ENCODE results near the gene LCN15. TPM values are rescaled to one million over a fixed set of nuclear protein-coding genes. Genes with fewer than 3 reads are reported as not detected.

The LCN15 gene
- total and polyA plus RNA-seq, 2 of the 4 experiments (the other 2 are of a cell fraction), result not detected

DNA sequence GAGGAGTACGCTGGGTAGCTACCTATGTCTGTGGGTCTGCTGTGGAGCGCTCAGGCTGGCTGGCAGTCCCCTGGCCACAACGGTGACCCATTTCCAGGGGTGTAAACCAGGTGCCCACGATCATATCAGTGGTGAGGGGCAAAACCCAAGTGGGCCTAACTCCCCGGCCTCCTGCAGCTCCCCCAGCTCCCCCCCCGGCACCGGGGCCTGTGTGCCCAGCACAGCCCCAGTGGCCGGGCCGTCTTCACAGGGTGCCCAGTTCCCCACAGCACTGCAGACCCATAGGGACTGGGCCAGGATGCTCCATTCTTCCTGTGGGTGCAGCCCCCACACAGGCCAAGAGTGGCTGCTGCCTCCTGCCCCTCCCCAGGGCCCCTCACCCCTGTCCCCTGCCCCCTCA is 5.3 kb downstream of the LCN15 start:
- no peak overlapping the region for H3K4me2 ChIP-seq (ENCODE audit: low read depth, low read length)
- no peak overlapping the region for H3K18ac ChIP-seq (ENCODE audit: low read depth, low read length)
- H3K14ac ChIP-seq (replicated peaks; ENCODE audit: low read depth, low read length), result no peak overlapping the region
- no peaks in the 10 kb centered on the region for H3K79me1 ChIP-seq (ENCODE audit: low read depth in 1 of 2, low read length in 2 of 2)
- TF ChIP-seq, protein P1, sequence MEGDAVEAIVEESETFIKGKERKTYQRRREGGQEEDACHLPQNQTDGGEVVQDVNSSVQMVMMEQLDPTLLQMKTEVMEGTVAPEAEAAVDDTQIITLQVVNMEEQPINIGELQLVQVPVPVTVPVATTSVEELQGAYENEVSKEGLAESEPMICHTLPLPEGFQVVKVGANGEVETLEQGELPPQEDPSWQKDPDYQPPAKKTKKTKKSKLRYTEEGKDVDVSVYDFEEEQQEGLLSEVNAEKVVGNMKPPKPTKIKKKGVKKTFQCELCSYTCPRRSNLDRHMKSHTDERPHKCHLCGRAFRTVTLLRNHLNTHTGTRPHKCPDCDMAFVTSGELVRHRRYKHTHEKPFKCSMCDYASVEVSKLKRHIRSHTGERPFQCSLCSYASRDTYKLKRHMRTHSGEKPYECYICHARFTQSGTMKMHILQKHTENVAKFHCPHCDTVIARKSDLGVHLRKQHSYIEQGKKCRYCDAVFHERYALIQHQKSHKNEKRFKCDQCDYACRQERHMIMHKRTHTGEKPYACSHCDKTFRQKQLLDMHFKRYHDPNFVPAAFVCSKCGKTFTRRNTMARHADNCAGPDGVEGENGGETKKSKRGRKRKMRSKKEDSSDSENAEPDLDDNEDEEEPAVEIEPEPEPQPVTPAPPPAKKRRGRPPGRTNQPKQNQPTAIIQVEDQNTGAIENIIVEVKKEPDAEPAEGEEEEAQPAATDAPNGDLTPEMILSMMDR (conservative IDR thresholded peaks at IDR 0.05; ENCODE audit: low read depth, low read length), result no peak
- BruUV-seq (replicated peaks), result no TSS peak
- ChIA-PET POLR2A (ENCODE audit: unreplicated experiment) (no interaction called here), CTCF (interaction anchor here (0.8 kb wide), 1 partner anchor 25 kb away, joined by 3 read pairs; no protein-coding TSS in a partner anchor)
- in situ Hi-C loops (cut with MboI; ENCODE audit: low sequenced_read_pairs) (no loop called here), dilution Hi-C loops (cut with HindIII; ENCODE audit: low sequenced_read_pairs, unreplicated experiment) (no loop called here), intact Hi-C loops (cut with micrococcal nuclease) (no loop called here)
- no peaks in the 10 kb centered on the region for H3K4me1 ChIP-seq (ENCODE audit: control insufficient read depth, insufficient read depth, low read length)
- DNase-seq (no peak), ATAC-seq (ENCODE audit: low read depth) (no peak)
- no peak overlapping the region for H4K5ac ChIP-seq (ENCODE audit: low read depth, low read length)
- no peak overlapping the region for H2AFZ ChIP-seq (replicated peaks; ENCODE audit: low read length, poor library complexity)
- H2BK120ac ChIP-seq (ENCODE audit: low read depth, low read length), result no peak overlapping the region
- no peaks in the 10 kb centered on the region for H3K36me3 ChIP-seq (ENCODE audit: control insufficient read depth, insufficient read depth, low read length)
- no peak overlapping the region for H4K8ac ChIP-seq (ENCODE audit: low read depth in 2 of 2, low read length in 2 of 2)
- H2AK5ac ChIP-seq (ENCODE audit: low read depth, low read length), result no peak overlapping the region
- no peak overlapping the region for H4K91ac ChIP-seq (ENCODE audit: insufficient read depth, low read depth, low read length)
- H3K9me3 ChIP-seq (ENCODE audit: control insufficient read depth, insufficient read depth, low read length), result peaks cover 12% of the 10 kb centered on the region
- H2BK15ac ChIP-seq (ENCODE audit: low read depth, low read length), result no peak overlapping the region
- no peak overlapping the region for H2BK5ac ChIP-seq (ENCODE audit: low read depth, low read length, poor library complexity, severe bottlenecking)
- H2BK20ac ChIP-seq (ENCODE audit: low read depth, low read length), result no peak overlapping the region
- no peaks in the 10 kb centered on the region for H3K9me1 ChIP-seq (ENCODE audit: insufficient read depth, low read length)
- H3K4ac ChIP-seq (ENCODE audit: low read depth, low read length), result no peak overlapping the region
- no peak overlapping the region for H3K9ac ChIP-seq (ENCODE audit: low read depth, low read length)
- no peak overlapping the region for H3K23ac ChIP-seq (ENCODE audit: low read depth, low read length)
- H3K4me3 ChIP-seq (ENCODE audit: insufficient read depth, low read depth, low read length), result no peak overlapping the region
- no peak overlapping the region for H2AK9ac ChIP-seq (replicated peaks; ENCODE audit: low read depth, low read length, poor library complexity)
- no peaks in the 10 kb centered on the region for H4K20me1 ChIP-seq (ENCODE audit: insufficient read depth, low read length)
- no peak overlapping the region for H3K56ac ChIP-seq (ENCODE audit: extremely low read depth, insufficient read depth, low read length)
- no peak overlapping the region for H3K27ac ChIP-seq (ENCODE audit: insufficient read depth, low read length)
- WGBS, 2 experiments (ENCODE audit: extremely low coverage in 2 of 2, insufficient read length in 1 of 2), result 85% methylated on average over 4 of the region's 9 CpGs; no CpG with 5 or more reads in 1 of the 2 experiments
- H3K27me3 ChIP-seq (ENCODE audit: control insufficient read depth, insufficient read depth, low read length), result no peaks in the 10 kb centered on the region; the same call in 1 of the 2 replicates

All from IMR-90 (cell line).